WERI-Rb-1 (cell line): ENCODE measurements around the gene JKAMP.

Experiments
- DNase-seq: peaks from one replicate; pipeline ENCODE4 v3.0.0-alpha.2; 2020
- H3K27ac ChIP-seq: fragments of 250-450 bp; sonication (Bioruptor Pico); 2 replicates; pipeline ENCODE4 v1.5.1; 2020; ENCODE audit warnings: mild to moderate bottlenecking, moderate library complexity
- H3K27me3 ChIP-seq: fragments of 250-450 bp; sonication (Bioruptor Pico); 2 replicates; pipeline ENCODE4 v1.5.1; 2021; ENCODE audit warnings: mild to moderate bottlenecking, low read depth, moderate library complexity; ENCODE audit not compliant: insufficient read depth, severe bottlenecking
- H3K36me3 ChIP-seq: fragments of 250-450 bp; sonication (Bioruptor Pico); 2 replicates; pipeline ENCODE4 v1.5.1; 2020; ENCODE audit warnings: mild to moderate bottlenecking, moderate library complexity
- H3K4me3 ChIP-seq: 2 replicates; pipeline ENCODE4 v1.5.1; 2011; ENCODE audit warnings: low read depth, mild to moderate bottlenecking, control low read depth, low read length
- H3K9me3 ChIP-seq: fragments of 250-450 bp; sonication (Bioruptor Pico); 2 replicates; pipeline ENCODE4 v1.5.1; 2021; ENCODE audit warnings: mild to moderate bottlenecking, moderate library complexity; ENCODE audit not compliant: severe bottlenecking
- TF ChIP-seq, protein P1 (sequence below): IDR thresholded peaks from 2 replicates; pipeline ENCODE4 v1.5.1; 2011; ENCODE audit warnings: low read depth, mild to moderate bottlenecking, control low read depth, inconsistent platforms, low read length

The JKAMP gene

DNA sequence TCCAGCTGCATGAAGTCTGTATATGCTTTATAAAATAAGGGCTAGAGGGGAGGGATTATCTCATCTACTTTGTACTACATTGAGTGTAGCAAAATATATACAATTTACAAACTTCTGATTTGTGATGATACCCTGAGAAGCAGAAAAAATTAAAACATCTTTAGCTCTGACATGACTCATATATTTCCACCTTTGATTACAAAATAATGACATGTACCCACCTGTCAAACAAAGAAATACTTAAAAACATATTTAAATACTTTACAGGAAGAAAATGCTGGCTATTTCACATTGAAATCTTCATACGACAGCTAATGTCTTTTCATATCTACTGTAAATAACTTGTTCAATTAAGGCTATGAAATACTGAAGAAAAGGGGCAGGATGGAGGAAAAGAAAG, 22.4 kb upstream of the JKAMP start:
- no peak for DNase-seq
- Histone ChIP-seq H3K27ac (no peak overlapping the region), H3K4me3 (no peak overlapping the region), H3K9me3 (no peaks in the 10 kb centered on the region), H3K27me3 (no peaks in the 10 kb centered on the region), H3K36me3 (peaks cover 12% of the 10 kb centered on the region; the same call in 1 of the 2 replicates)
- TF ChIP-seq, protein P1, sequence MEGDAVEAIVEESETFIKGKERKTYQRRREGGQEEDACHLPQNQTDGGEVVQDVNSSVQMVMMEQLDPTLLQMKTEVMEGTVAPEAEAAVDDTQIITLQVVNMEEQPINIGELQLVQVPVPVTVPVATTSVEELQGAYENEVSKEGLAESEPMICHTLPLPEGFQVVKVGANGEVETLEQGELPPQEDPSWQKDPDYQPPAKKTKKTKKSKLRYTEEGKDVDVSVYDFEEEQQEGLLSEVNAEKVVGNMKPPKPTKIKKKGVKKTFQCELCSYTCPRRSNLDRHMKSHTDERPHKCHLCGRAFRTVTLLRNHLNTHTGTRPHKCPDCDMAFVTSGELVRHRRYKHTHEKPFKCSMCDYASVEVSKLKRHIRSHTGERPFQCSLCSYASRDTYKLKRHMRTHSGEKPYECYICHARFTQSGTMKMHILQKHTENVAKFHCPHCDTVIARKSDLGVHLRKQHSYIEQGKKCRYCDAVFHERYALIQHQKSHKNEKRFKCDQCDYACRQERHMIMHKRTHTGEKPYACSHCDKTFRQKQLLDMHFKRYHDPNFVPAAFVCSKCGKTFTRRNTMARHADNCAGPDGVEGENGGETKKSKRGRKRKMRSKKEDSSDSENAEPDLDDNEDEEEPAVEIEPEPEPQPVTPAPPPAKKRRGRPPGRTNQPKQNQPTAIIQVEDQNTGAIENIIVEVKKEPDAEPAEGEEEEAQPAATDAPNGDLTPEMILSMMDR, result no peak

DNA sequence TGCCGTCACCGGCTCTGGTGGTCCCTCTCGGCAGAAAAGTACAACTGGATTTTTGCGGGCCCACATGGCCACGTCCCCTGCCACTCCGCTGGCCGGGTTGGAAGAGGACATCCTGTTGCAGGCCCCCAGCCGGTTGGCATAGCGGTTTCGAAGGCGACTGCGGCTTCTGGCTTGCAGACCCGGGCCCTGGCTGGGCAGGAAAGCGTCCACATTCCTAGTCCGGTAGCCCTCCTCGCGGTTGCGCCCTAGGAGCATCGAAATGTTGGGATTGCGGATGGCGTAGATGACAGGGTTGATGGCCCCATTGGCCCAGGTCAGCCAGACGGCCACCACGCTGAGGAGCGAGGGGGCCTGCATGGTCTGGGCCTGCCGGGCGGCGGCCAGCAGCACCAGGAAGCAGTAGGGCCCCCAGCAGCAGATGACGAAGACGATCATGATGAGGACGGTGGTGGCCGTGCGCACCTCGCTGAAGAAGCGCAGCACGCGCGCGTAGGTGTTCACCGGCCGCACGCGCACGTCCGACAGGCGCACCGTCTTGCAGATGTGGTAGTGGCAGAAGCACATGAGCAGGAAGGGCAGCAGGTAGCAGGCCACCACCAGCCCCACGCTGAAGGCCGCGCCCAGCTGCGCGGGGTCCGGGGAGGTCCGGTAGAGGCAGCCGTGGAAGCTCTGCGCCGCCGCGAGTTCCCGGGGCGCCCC, 20.4 kb upstream of the JKAMP start:
- Histone ChIP-seq H3K27me3 (no peaks in the 10 kb centered on the region), H3K4me3 (peak overlapping the region; percentile 69), H3K27ac (peak overlapping the region; percentile 49)

GRCh38 chr14:59464486-59465315, 19.6 kb upstream of the JKAMP start:
- no peaks in the 10 kb centered on the region for H3K27me3 ChIP-seq
- H3K27ac ChIP-seq, result peak overlapping the region; percentile 49
- no peaks in the 10 kb centered on the region for H3K9me3 ChIP-seq
- peaks cover 12% of the 10 kb centered on the region; the same call in 1 of the 2 replicates for H3K36me3 ChIP-seq
- peak; percentile 77 for DNase-seq
- TF ChIP-seq, protein P1, result no peak
- H3K4me3 ChIP-seq, result peak overlapping the region; percentile 69

More for the DNA sequence above, 20.4 kb upstream of the JKAMP start:
- TF ChIP-seq, protein P1, result no peak
- H3K9me3 ChIP-seq, result no peaks in the 10 kb centered on the region
- peaks cover 12% of the 10 kb centered on the region; the same call in 1 of the 2 replicates for H3K36me3 ChIP-seq
- no peak for DNase-seq

DNA sequence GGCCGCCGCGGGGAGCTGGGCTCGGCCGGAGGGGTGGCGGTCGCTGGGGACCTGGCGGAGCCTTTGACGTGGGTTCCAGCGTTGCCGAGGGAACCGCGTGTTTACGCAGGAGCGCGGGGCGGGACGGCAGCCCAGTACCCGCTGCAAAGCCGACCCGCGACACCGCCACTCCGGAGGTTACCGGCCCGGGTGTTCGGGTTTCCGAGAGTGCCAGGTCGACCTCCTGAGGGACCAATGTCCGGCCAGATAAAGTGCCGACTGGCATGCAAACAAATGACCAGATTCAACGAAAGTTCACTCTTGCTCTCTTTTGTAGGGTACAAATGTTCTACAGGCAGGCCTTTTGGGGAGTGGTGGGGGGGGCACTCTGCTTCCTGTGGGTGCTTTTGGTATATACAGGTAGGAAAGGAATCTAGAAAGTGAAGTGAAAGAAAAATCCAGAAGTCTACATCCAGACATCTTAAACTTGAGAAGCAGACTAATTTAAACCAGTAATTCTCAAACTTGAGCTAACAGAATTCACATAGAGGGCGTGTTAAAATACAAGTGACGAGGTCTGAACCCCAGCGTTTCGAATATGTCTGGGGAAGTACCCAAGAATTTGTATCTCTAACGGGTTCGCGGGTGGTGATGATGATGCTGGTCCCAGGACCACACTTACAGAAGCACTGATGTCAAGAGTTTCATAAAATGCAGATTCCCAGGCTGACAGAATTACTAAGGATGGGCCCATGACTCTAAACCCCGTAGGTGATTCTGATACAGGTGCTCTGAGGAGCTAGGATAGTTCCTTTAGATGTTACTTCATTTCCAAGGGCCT, 18.8 kb upstream of the JKAMP start, which contains the start of gene GPR135:
TSS of gene GPR135 (minus strand) at position 65 of the 820 bp plus-strand sequence. CDS start 154 bp downstream, outside the sequence.
- Histone ChIP-seq H3K9me3 (no peaks in the 10 kb centered on the region), H3K36me3 (peaks cover 9% of the 10 kb centered on the region; the same call in 1 of the 2 replicates), H3K27ac (peak within 1 kb of the TSS; percentile 49), H3K4me3 (peak within 1 kb of the TSS; percentile 69), H3K27me3 (no peaks in the 10 kb centered on the region)
- no peak for DNase-seq
- TF ChIP-seq, protein P1, result no peak

DNA sequence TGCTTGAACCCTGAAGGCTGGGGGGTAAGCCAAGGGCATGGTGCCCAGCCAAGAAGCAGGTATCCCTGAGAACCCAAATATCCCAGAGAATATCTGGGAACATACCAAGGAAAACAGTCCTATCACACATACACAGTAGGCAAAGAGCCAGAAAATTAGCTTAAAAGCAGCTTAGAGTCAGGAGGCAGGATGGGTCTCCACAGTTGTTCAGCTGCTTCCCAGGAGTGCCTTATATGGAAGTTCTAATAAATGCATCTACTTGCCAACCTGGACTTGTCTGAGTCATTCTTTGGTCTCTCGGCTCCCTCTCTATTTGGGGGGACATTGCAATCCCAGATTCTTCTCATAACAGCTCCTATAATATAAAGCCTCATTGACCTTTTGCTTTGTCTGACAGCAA, 10.1 kb upstream of the JKAMP start:
- H3K27me3 ChIP-seq, result no peaks in the 10 kb centered on the region
- no peak overlapping the region for H3K4me3 ChIP-seq
- DNase-seq, result no peak
- H3K27ac ChIP-seq, result no peak overlapping the region
- TF ChIP-seq, protein P1, result no peak
- H3K9me3 ChIP-seq, result no peaks in the 10 kb centered on the region
- H3K36me3 ChIP-seq, result peaks cover 10% of the 10 kb centered on the region
